OCI-LY1 (cell line): ENCODE data around the gene KRCC1.

Source experiments
- EZH2 ChIP-seq: fragments of 200-600 bp; sonication (generic), shearing (Covaris generic); IDR thresholded peaks from 2 replicates; pipeline ENCODE4 v1.8.0; 2017; ENCODE audit warnings: borderline replicate concordance, mixed run types, mild to moderate bottlenecking, antibody characterized with exemption, low read length, moderate library complexity, mixed read lengths
- TF ChIP-seq, protein P1 (sequence below): fragments of 200-600 bp; sonication (generic), shearing (Covaris generic); IDR thresholded peaks from 2 replicates; pipeline ENCODE4 v1.5.1; 2017; ENCODE audit warnings: mild to moderate bottlenecking, antibody characterized with exemption, low read length, moderate library complexity, mixed read lengths

DNA sequence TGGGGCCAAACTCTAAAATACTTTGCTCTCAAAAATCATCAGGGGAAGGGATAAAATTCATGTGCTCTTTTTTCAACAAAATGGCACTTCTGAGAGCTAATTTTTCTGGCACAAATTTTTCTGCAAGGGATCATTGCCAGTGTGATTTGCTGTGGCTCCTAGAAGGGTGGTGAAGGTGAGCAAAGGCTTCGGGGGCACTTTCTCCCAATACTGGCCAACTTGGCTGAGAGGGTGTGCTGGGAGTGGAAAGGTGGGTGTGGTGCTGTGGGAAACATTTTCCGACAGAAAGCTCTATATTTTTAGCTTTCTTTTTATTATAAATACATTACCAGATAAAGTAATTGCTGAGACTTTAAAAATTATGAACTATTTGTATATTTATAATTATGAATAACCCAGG lies 12.5 kb upstream of the KRCC1 start:
- TF ChIP-seq, protein P1, sequence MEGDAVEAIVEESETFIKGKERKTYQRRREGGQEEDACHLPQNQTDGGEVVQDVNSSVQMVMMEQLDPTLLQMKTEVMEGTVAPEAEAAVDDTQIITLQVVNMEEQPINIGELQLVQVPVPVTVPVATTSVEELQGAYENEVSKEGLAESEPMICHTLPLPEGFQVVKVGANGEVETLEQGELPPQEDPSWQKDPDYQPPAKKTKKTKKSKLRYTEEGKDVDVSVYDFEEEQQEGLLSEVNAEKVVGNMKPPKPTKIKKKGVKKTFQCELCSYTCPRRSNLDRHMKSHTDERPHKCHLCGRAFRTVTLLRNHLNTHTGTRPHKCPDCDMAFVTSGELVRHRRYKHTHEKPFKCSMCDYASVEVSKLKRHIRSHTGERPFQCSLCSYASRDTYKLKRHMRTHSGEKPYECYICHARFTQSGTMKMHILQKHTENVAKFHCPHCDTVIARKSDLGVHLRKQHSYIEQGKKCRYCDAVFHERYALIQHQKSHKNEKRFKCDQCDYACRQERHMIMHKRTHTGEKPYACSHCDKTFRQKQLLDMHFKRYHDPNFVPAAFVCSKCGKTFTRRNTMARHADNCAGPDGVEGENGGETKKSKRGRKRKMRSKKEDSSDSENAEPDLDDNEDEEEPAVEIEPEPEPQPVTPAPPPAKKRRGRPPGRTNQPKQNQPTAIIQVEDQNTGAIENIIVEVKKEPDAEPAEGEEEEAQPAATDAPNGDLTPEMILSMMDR = no peak
- TF ChIP-seq EZH2 = no peak
